Smooth muscle cell (in vitro differentiated cells): ENCODE results near the gene DIABLO. TPM values are rescaled to one million over a fixed set of nuclear protein-coding genes. Genes with fewer than 3 reads are reported as not detected.

Experiments used
- DNase-seq: peaks from one replicate; lab custom pipeline; 2025; ENCODE audit not compliant: unreplicated experiment; lab: John Stamatoyannopoulos, UW
- H2AFZ ChIP-seq: fragments of 200-600 bp; sonication (generic); 2 replicates; pipeline ENCODE4 v1.6.0; 2016; ENCODE audit warnings: antibody characterized with exemption, low read depth, mild to moderate bottlenecking
- H3F3A ChIP-seq: fragments of 200-600 bp; sonication (generic); 2 replicates; pipeline ENCODE4 v1.6.0; 2017; ENCODE audit warnings: antibody characterized with exemption, low read depth
- H3K27ac ChIP-seq: fragments of 200-600 bp; sonication (generic); 2 replicates; pipeline ENCODE4 v1.5.1; 2016; ENCODE audit warnings: low read depth, mild to moderate bottlenecking
- H3K27me3 ChIP-seq: fragments of 200-600 bp; sonication (generic); 2 replicates; pipeline ENCODE4 v1.6.1; 2016; ENCODE audit warnings: low read depth, mild to moderate bottlenecking
- H3K36me3 ChIP-seq: fragments of 200-600 bp; sonication (generic); 2 replicates; pipeline ENCODE4 v1.5.1; 2016; ENCODE audit warnings: low read depth
- H3K4me1 ChIP-seq: fragments of 200-600 bp; sonication (generic); 2 replicates; pipeline ENCODE4 v1.5.1; 2016; ENCODE audit warnings: low read depth
- H3K4me2 ChIP-seq: fragments of 200-600 bp; sonication (generic); 2 replicates; pipeline ENCODE4 v1.6.0; 2016; ENCODE audit warnings: mild to moderate bottlenecking
- H3K4me3 ChIP-seq: fragments of 200-600 bp; sonication (generic); 2 replicates; pipeline ENCODE4 v1.5.1; 2016; ENCODE audit warnings: mild to moderate bottlenecking
- H3K79me2 ChIP-seq: fragments of 200-600 bp; sonication (generic); 2 replicates; pipeline ENCODE4 v1.6.0; 2016; ENCODE audit warnings: low read depth, mild to moderate bottlenecking
- H3K9ac ChIP-seq: fragments of 200-600 bp; sonication (generic); 2 replicates; pipeline ENCODE4 v1.6.0; 2016; ENCODE audit warnings: low read depth
- H3K9me3 ChIP-seq: fragments of 200-600 bp; sonication (generic); replicated peaks from 2 replicates; pipeline ENCODE4 v1.5.1; 2016; ENCODE audit warnings: low read depth
- H4K20me1 ChIP-seq: fragments of 200-600 bp; sonication (generic); 2 replicates; pipeline ENCODE4 v1.6.0; 2016; ENCODE audit warnings: low read depth
- CTCF ChIP-seq: fragments of 200-600 bp; sonication (generic); IDR thresholded peaks from 2 replicates; pipeline ENCODE4 v1.5.1; 2017; ENCODE audit warnings: borderline replicate concordance, mild to moderate bottlenecking, antibody characterized with exemption; ENCODE audit not compliant: insufficient read depth, poor library complexity, severe bottlenecking
- WGBS: methylation state at CpG from one replicate; pipeline ENCODE4 v1.1.7; 2016; ENCODE audit warnings: low lambda C conversion rate; 5-methylcytosine and 5-hydroxymethylcytosine counted together
- polyA plus RNA-seq: library from polyadenylated mRNA; unstranded; fragments of >200 nt; fragmentation: Nextera tagmentation; extraction: Ambion mirVana; gene quantifications from 2 replicates; pipeline ENCODE4 v1.2.1, GENCODE V29; 2016
- small RNA-seq: library from RNA; depleted of rRNA; stranded (forward); fragments of <200 nt; gene quantifications from one replicate; pipeline ENCODE3, GENCODE V24; 2014
- total RNA-seq: library from RNA; depleted of rRNA; stranded (reverse); fragments of >200 nt; gene quantifications from 2 replicates; pipeline ENCODE4 v1.2.3, GENCODE V29; 2014

DIABLO gene
- total and polyA plus RNA-seq, 2 experiments from 2014 or later, result 68.8 to 76.2 TPM

GRCh38 chr12:122159882-122160281 is 66.0 kb downstream of the DIABLO start:
- no peaks in the 10 kb centered on the region for H3K4me1 ChIP-seq
- no peaks in the 10 kb centered on the region for H3K79me2 ChIP-seq
- no peaks in the 10 kb centered on the region for H3K27me3 ChIP-seq
- DNase-seq, result no peak
- no peaks in the 10 kb centered on the region for H3F3A ChIP-seq
- no peak for TF ChIP-seq CTCF
- no peaks in the 10 kb centered on the region for H3K36me3 ChIP-seq
- H3K9ac ChIP-seq, result no peak overlapping the region
- H3K27ac ChIP-seq, result no peak overlapping the region
- H3K9me3 ChIP-seq, result no peaks in the 10 kb centered on the region
- no peaks in the 10 kb centered on the region for H4K20me1 ChIP-seq
- no peak overlapping the region for H3K4me3 ChIP-seq
- H2AFZ ChIP-seq, result no peak overlapping the region
- H3K4me2 ChIP-seq, result no peak overlapping the region
- WGBS, result 68% methylated on average over 4 of the region's 4 CpGs

GRCh38 chr12:122158700-122159285 is 67.1 kb downstream of the DIABLO start:
- no peaks in the 10 kb centered on the region for H3K27me3 ChIP-seq
- H3K79me2 ChIP-seq, result no peaks in the 10 kb centered on the region
- TF ChIP-seq CTCF, result no peak
- no peaks in the 10 kb centered on the region for H3K9me3 ChIP-seq
- no peak overlapping the region for H3K4me2 ChIP-seq
- DNase-seq, result no peak
- WGBS, result 94% methylated on average over 7 of the region's 7 CpGs
- H3K4me1 ChIP-seq, result no peaks in the 10 kb centered on the region
- no peak overlapping the region for H2AFZ ChIP-seq
- H3K27ac ChIP-seq, result no peak overlapping the region
- no peak overlapping the region for H3K4me3 ChIP-seq
- H3K9ac ChIP-seq, result no peak overlapping the region
- no peaks in the 10 kb centered on the region for H4K20me1 ChIP-seq
- H3K36me3 ChIP-seq, result no peaks in the 10 kb centered on the region
- no peaks in the 10 kb centered on the region for H3F3A ChIP-seq

Small RNA genes lying within 50 kb of the gene (small RNA-seq; reads per million reads assigned to genes)
- gene DIABLO, result 1.9 reads per million, percentile 43 among the genes with 10 or more reads in this experiment

Other genes with a start within 250 kb of the DIABLO start
- 2.7 and 4.3 TPM in 2 replicates for gene BCL7A, start 204.2 kb downstream of the DIABLO start, total RNA-seq
- 3.0 and 5.7 TPM in 2 replicates for gene BCL7A, start 204.2 kb downstream of the DIABLO start, polyA plus RNA-seq
- gene MLXIP, start 147.3 kb downstream of the DIABLO start, total RNA-seq, result 7.6 and 11.8 TPM in 2 replicates
- gene MLXIP, start 147.3 kb downstream of the DIABLO start, polyA plus RNA-seq, result 15.3 and 24.7 TPM in 2 replicates
- gene IL31, start 51.8 kb downstream of the DIABLO start, total RNA-seq, result not detected in 2 replicates
- gene IL31, start 51.8 kb downstream of the DIABLO start, polyA plus RNA-seq, result not detected in 2 replicates
- gene LRRC43, start 42.9 kb downstream of the DIABLO start, total RNA-seq, result 1.3 TPM in 1 of 2 replicates, not detected in the other
- 0.38 and 0.77 TPM in 2 replicates for gene LRRC43, start 42.9 kb downstream of the DIABLO start, polyA plus RNA-seq
- not detected in 2 replicates for gene B3GNT4, start 22.3 kb downstream of the DIABLO start, total RNA-seq
- gene B3GNT4, start 22.3 kb downstream of the DIABLO start, polyA plus RNA-seq, result 0.93 and 3.2 TPM in 2 replicates
- 16.9 and 29.2 TPM in 2 replicates for gene VPS33A, start 40.4 kb upstream of the DIABLO start, total RNA-seq
- gene VPS33A, start 40.4 kb upstream of the DIABLO start, polyA plus RNA-seq, result 23.5 and 28.5 TPM in 2 replicates
- gene CLIP1, start 196.6 kb upstream of the DIABLO start, total RNA-seq, result 40.4 and 42.2 TPM in 2 replicates
- gene CLIP1, start 196.6 kb upstream of the DIABLO start, polyA plus RNA-seq, result 15.3 and 24.0 TPM in 2 replicates